ENCODE data around the gene FASLG. TPM values are rescaled to one million over a fixed set of nuclear protein-coding genes. Genes with fewer than 3 reads are reported as not detected.

FASLG gene
- total RNA-seq, 1 donor from 2014 or later = 22.5 TPM

- peak overlapping the region; percentile 91 for H3K27ac Mint-ChIP-seq
- no peak overlapping the region for H3K4me3 Mint-ChIP-seq (ENCODE audit: low read depth)
- DNase-seq (ENCODE audit: low spot score) = no peak
- peaks cover 53% of the 10 kb centered on the region for H3K4me1 Mint-ChIP-seq (ENCODE audit: low read depth)
- no peaks in the 10 kb centered on the region for H3K27me3 Mint-ChIP-seq (ENCODE audit: low read depth)
- H3K9me3 Mint-ChIP-seq = peaks cover 3% of the 10 kb centered on the region
- intact Hi-C loops (cut with micrococcal nuclease) = loop anchor here (1.0 to 10.0 kb wide), 6 partner anchors 9 to 425 kb away; no protein-coding TSS in a partner anchor
- H3K36me3 Mint-ChIP-seq (ENCODE audit: low read depth) = peaks cover 3% of the 10 kb centered on the region
These were observed 40.9 kb downstream of the FASLG start for GRCh38 chr1:172699695-172700227.

GRCh38 chr1:172700556-172700955 lies 41.7 kb downstream of the FASLG start:
- Mint-ChIP-seq H3K4me1 (ENCODE audit: low read depth) (peaks cover 45% of the 10 kb centered on the region), H3K27ac (no peak overlapping the region), H3K4me3 (ENCODE audit: low read depth) (no peak overlapping the region), H3K36me3 (ENCODE audit: low read depth) (peaks cover 3% of the 10 kb centered on the region), H3K27me3 (ENCODE audit: low read depth) (no peaks in the 10 kb centered on the region), H3K9me3 (peaks cover 3% of the 10 kb centered on the region)
- no peak for DNase-seq (ENCODE audit: low spot score)
- intact Hi-C loops (cut with micrococcal nuclease) = no loop called here

GRCh38 chr1:172704001-172704400 lies 45.1 kb downstream of the FASLG start:
- DNase-seq (ENCODE audit: low spot score) = no peak
- H3K4me3 Mint-ChIP-seq (ENCODE audit: low read depth) = no peak overlapping the region
- H3K9me3 Mint-ChIP-seq = no peaks in the 10 kb centered on the region
- H3K27ac Mint-ChIP-seq = no peak overlapping the region
- intact Hi-C loops (cut with micrococcal nuclease) = no loop called here
- no peaks in the 10 kb centered on the region for H3K36me3 Mint-ChIP-seq (ENCODE audit: low read depth)
- peaks cover 40% of the 10 kb centered on the region for H3K4me1 Mint-ChIP-seq (ENCODE audit: low read depth)
- H3K27me3 Mint-ChIP-seq (ENCODE audit: low read depth) = no peaks in the 10 kb centered on the region

- Mint-ChIP-seq H3K27me3 (ENCODE audit: low read depth) (no peaks in the 10 kb centered on the region), H3K4me1 (ENCODE audit: low read depth) (peaks cover 40% of the 10 kb centered on the region), H3K36me3 (ENCODE audit: low read depth) (no peaks in the 10 kb centered on the region), H3K27ac (peak overlapping the region; percentile 9), H3K9me3 (no peaks in the 10 kb centered on the region), H3K4me3 (ENCODE audit: low read depth) (no peak overlapping the region)
- DNase-seq (ENCODE audit: low spot score) = no peak
- intact Hi-C loops (cut with micrococcal nuclease) = no loop called here
These were observed 45.7 kb downstream of the FASLG start for GRCh38 chr1:172704420-172705210.

GRCh38 chr1:172708452-172708851 lies 49.5 kb downstream of the FASLG start:
- Mint-ChIP-seq H3K9me3 (no peaks in the 10 kb centered on the region), H3K4me3 (ENCODE audit: low read depth) (peak overlapping the region; percentile 24), H3K36me3 (ENCODE audit: low read depth) (no peaks in the 10 kb centered on the region), H3K27me3 (ENCODE audit: low read depth) (no peaks in the 10 kb centered on the region), H3K4me1 (ENCODE audit: low read depth) (peaks cover 53% of the 10 kb centered on the region), H3K27ac (peak overlapping the region; percentile 81)
- DNase-seq (ENCODE audit: low spot score) = peak; percentile 47
- intact Hi-C loops (cut with micrococcal nuclease) = loop anchor here (1.0 to 2.0 kb wide), 4 partner anchors 9 to 69 kb away; no protein-coding TSS in a partner anchor

GRCh38 chr1:172711558-172711957 lies 52.7 kb downstream of the FASLG start:
- H3K27ac Mint-ChIP-seq = no peak overlapping the region
- H3K27me3 Mint-ChIP-seq (ENCODE audit: low read depth) = no peaks in the 10 kb centered on the region
- intact Hi-C loops (cut with micrococcal nuclease) = no loop called here
- H3K36me3 Mint-ChIP-seq (ENCODE audit: low read depth) = no peaks in the 10 kb centered on the region
- DNase-seq (ENCODE audit: low spot score) = no peak
- H3K4me3 Mint-ChIP-seq (ENCODE audit: low read depth) = no peak overlapping the region
- H3K9me3 Mint-ChIP-seq = no peaks in the 10 kb centered on the region
- peaks cover 68% of the 10 kb centered on the region for H3K4me1 Mint-ChIP-seq (ENCODE audit: low read depth)

- DNase-seq (ENCODE audit: low spot score) = no peak
- Mint-ChIP-seq H3K4me1 (ENCODE audit: low read depth) (peaks cover 67% of the 10 kb centered on the region), H3K36me3 (ENCODE audit: low read depth) (no peaks in the 10 kb centered on the region), H3K27ac (peak overlapping the region; percentile 24), H3K9me3 (no peaks in the 10 kb centered on the region), H3K4me3 (ENCODE audit: low read depth) (no peak overlapping the region), H3K27me3 (ENCODE audit: low read depth) (no peaks in the 10 kb centered on the region)
- intact Hi-C loops (cut with micrococcal nuclease) = no loop called here
These were observed 54.6 kb downstream of the FASLG start for GRCh38 chr1:172713466-172713865.

Other genes starting within 250 kb of the FASLG start
- gene C1orf105, start 238.4 kb upstream of the FASLG start, total RNA-seq = not detected in 2 replicates
- gene PIGC, start 215.0 kb upstream of the FASLG start, total RNA-seq = 20.7 and 21.8 TPM in 2 replicates
- 28.2 and 33.3 TPM in 2 replicates for gene SUCO, start 126.0 kb upstream of the FASLG start, total RNA-seq

All from activated T-helper 2 cell treated with anti-CD3 and anti-CD28 coated beads, Interferon-gamma antibody, Interleukin-2, Interleukin-4, amounts not matched to agents 10 μg/mL and 5 μg/mL and 100 μg/mL, durations not matched to agents 14 hours and 24 hours and 36 hours (primary cell).